WTC11 (cell line): ENCODE results near the gene HLX. TPM values are rescaled to one million over a fixed set of nuclear protein-coding genes. Genes with fewer than 3 reads are reported as not detected.

Experiments used
- ATAC-seq: fragments of 200-7000 bp; cut with Tn5 transposase; 2 replicates; pipeline ENCODE4 v1.10.0; 2021; ENCODE audit warnings: mild to moderate bottlenecking, moderate library complexity
- CTCF ChIA-PET: fragments of 300-600 bp; sonication (Branson Sonifier 250); formaldehyde crosslinking; loops from one replicate; lab custom pipeline; 2021; ENCODE audit warnings: antibody characterized with exemption; lab: Charles Lee
- POLR2A ChIA-PET: fragments of 350-600 bp; sonication (Branson Sonifier 250); formaldehyde crosslinking; loops from one replicate; lab custom pipeline; 2021; ENCODE audit warnings: antibody characterized with exemption; lab: Charles Lee
- DNase-seq: peaks from one replicate; pipeline ENCODE4 v3.0.0; 2021; ENCODE audit warnings: low spot score
- H3K27ac Mint-ChIP-seq: 2 replicates; pipeline ENCODE4 v1.8.0; 2021; ENCODE audit warnings: mixed read lengths
- H3K27me3 Mint-ChIP-seq: 2 replicates; pipeline ENCODE4 v1.8.0; 2021; ENCODE audit warnings: low read depth, mild to moderate bottlenecking, moderate library complexity, mixed read lengths
- H3K36me3 Mint-ChIP-seq: 2 replicates; pipeline ENCODE4 v1.8.0; 2021; ENCODE audit warnings: mixed read lengths
- H3K4me1 Mint-ChIP-seq: 2 replicates; pipeline ENCODE4 v1.8.0; 2022; ENCODE audit warnings: mixed read lengths
- H3K4me3 Mint-ChIP-seq: 2 replicates; pipeline ENCODE4 v1.8.0; 2021; ENCODE audit warnings: mild to moderate bottlenecking, moderate library complexity, mixed read lengths
- H3K9me3 Mint-ChIP-seq: 2 replicates; pipeline ENCODE4 v1.8.0; 2021; ENCODE audit warnings: mixed read lengths
- AFF4 ChIP-seq: sonication (generic); formaldehyde crosslinking; IDR thresholded peaks from 2 replicates; pipeline ENCODE4 v1.8.1; 2023; ENCODE audit warnings: mild to moderate bottlenecking, missing genetic modification reagents, borderline replicate concordance
- ATF1 ChIP-seq: sonication (generic); formaldehyde crosslinking; IDR thresholded peaks from 2 replicates; pipeline ENCODE4 v1.8.1; 2023; ENCODE audit warnings: mild to moderate bottlenecking, moderate library complexity, missing genetic modification reagents
- E2F4 ChIP-seq: sonication (generic); formaldehyde crosslinking; IDR thresholded peaks from 2 replicates; pipeline ENCODE4 v1.8.1; 2022; ENCODE audit warnings: low read depth, mild to moderate bottlenecking, moderate library complexity, missing genetic modification reagents, borderline replicate concordance
- ERG ChIP-seq: fragments of 250-450 bp; sonication (Bioruptor Pico); IDR thresholded peaks from 2 replicates; pipeline ENCODE4 v1.8.0; 2021; ENCODE audit warnings: mild to moderate bottlenecking
- FOXJ3 ChIP-seq: sonication (generic); formaldehyde crosslinking; IDR thresholded peaks from 2 replicates; pipeline ENCODE4 v1.9.0; 2021; ENCODE audit warnings: missing genetic modification reagents, mild to moderate bottlenecking, borderline replicate concordance
- FOXK1 ChIP-seq: sonication (generic); formaldehyde crosslinking; IDR thresholded peaks from 2 replicates; pipeline ENCODE4 v1.8.0; 2022; ENCODE audit warnings: mild to moderate bottlenecking, moderate library complexity, missing genetic modification reagents
- IRF1 ChIP-seq: sonication (generic); formaldehyde crosslinking; IDR thresholded peaks from 2 replicates; pipeline ENCODE4 v1.8.0; 2023; ENCODE audit warnings: missing genetic modification reagents
- MYBL2 ChIP-seq: sonication (generic); formaldehyde crosslinking; IDR thresholded peaks from 2 replicates; pipeline ENCODE4 v1.8.1; 2023; ENCODE audit warnings: mild to moderate bottlenecking, moderate library complexity, missing genetic modification reagents
- NFYB ChIP-seq: sonication (generic); formaldehyde crosslinking; conservative IDR thresholded peaks from 2 replicates; pipeline ENCODE4 v1.8.0; 2022; ENCODE audit warnings: low read depth, missing genetic modification reagents
- OVOL2 ChIP-seq: fragments of 250-450 bp; sonication (Bioruptor Pico); IDR thresholded peaks from 2 replicates; pipeline ENCODE4 v1.9.0; 2021; ENCODE audit warnings: mild to moderate bottlenecking, borderline replicate concordance
- RELA ChIP-seq: sonication (generic); formaldehyde crosslinking; IDR thresholded peaks from 2 replicates; pipeline ENCODE4 v1.8.1; 2022; ENCODE audit warnings: missing genetic modification reagents, mild to moderate bottlenecking, borderline replicate concordance
- SOX15 ChIP-seq: fragments of 250-450 bp; sonication (Bioruptor Pico); IDR thresholded peaks from 2 replicates; pipeline ENCODE4 v1.9.0; 2021; ENCODE audit warnings: mild to moderate bottlenecking
- STAT6 ChIP-seq: sonication (generic); formaldehyde crosslinking; conservative IDR thresholded peaks from 2 replicates; pipeline ENCODE4 v1.8.1; 2023; ENCODE audit warnings: mild to moderate bottlenecking, low read depth, missing genetic modification reagents, moderate library complexity
- TCF7 ChIP-seq: sonication (generic); formaldehyde crosslinking; IDR thresholded peaks from 2 replicates; pipeline ENCODE4 v1.8.0; 2022; ENCODE audit warnings: mild to moderate bottlenecking, low read depth, missing genetic modification reagents, moderate library complexity
- TP53 ChIP-seq: sonication (generic); formaldehyde crosslinking; IDR thresholded peaks from 2 replicates; pipeline ENCODE4 v1.8.1; 2023; ENCODE audit warnings: mild to moderate bottlenecking, missing genetic modification reagents
- ZBTB43 ChIP-seq: sonication (generic); formaldehyde crosslinking; IDR thresholded peaks from 2 replicates; pipeline ENCODE4 v1.8.1; 2023; ENCODE audit warnings: mild to moderate bottlenecking, missing genetic modification reagents
- ZNF219 ChIP-seq: sonication (generic); formaldehyde crosslinking; IDR thresholded peaks from 2 replicates; pipeline ENCODE4 v1.8.0; 2023; ENCODE audit warnings: missing genetic modification reagents, mild to moderate bottlenecking, borderline replicate concordance
- ZNF416 ChIP-seq: fragments of 250-450 bp; sonication (Bioruptor Pico); IDR thresholded peaks from 2 replicates; pipeline ENCODE4 v1.9.0; 2021; ENCODE audit warnings: mild to moderate bottlenecking, inconsistent platforms
- total RNA-seq: library from RNA; stranded (reverse); gene quantifications from 3 replicates; pipeline ENCODE4 v1.2.3, GENCODE V29; 2021

The HLX gene
- total RNA-seq, 1 experiment from 2014 or later, result not detected

- H3K27me3 Mint-ChIP-seq, result no peaks in the 10 kb centered on the region
- no peaks in the 10 kb centered on the region for H3K36me3 Mint-ChIP-seq
- no peak overlapping the region for H3K27ac Mint-ChIP-seq
- CTCF ChIA-PET, result interaction anchor here (1.6 kb wide), 1 partner anchor 341 kb away, joined by 4 read pairs; no protein-coding TSS in a partner anchor
- 0 out of 2 replicates have a peak, but pooled peaks cover 4% of the 10 kb centered on the region for H3K9me3 Mint-ChIP-seq
- peaks cover 20% of the 10 kb centered on the region for H3K4me1 Mint-ChIP-seq
- H3K4me3 Mint-ChIP-seq, result no peak overlapping the region
- DNase-seq, result no peak
- POLR2A ChIA-PET, result no interaction called here
- no peak for TF ChIP-seq E2F4
- no peak for ATAC-seq
Measured at GRCh38 chr1:220922951-220923350, 43.7 kb downstream of the HLX start.

- no peaks in the 10 kb centered on the region for H3K36me3 Mint-ChIP-seq
- no peak overlapping the region for H3K4me3 Mint-ChIP-seq
- DNase-seq, result no peak
- H3K27ac Mint-ChIP-seq, result no peak overlapping the region
- 0 out of 2 replicates have a peak, but pooled peaks cover 4% of the 10 kb centered on the region for H3K9me3 Mint-ChIP-seq
- no peak for ATAC-seq
- ChIA-PET CTCF (no interaction called here), POLR2A (no interaction called here)
- H3K27me3 Mint-ChIP-seq, result no peaks in the 10 kb centered on the region
- peaks cover 20% of the 10 kb centered on the region for H3K4me1 Mint-ChIP-seq
- TF ChIP-seq SOX15 (CRISPR knock-in tag), result no peak
- TF ChIP-seq ERG, result no peak
- TF ChIP-seq AFF4 (CRISPR knock-in tag), result no peak
- no peak for TF ChIP-seq STAT6
- TF ChIP-seq ZNF416 (CRISPR knock-in tag), result no peak
- TF ChIP-seq NFYB (CRISPR knock-in tag), result no peak
- TF ChIP-seq FOXK1, result no peak
- no peak for TF ChIP-seq E2F4
- TF ChIP-seq ATF1 (CRISPR knock-in tag), result no peak
- TF ChIP-seq FOXJ3, result no peak
- TF ChIP-seq RELA, result no peak
- no peak for TF ChIP-seq MYBL2 (CRISPR knock-in tag)
- TF ChIP-seq ZBTB43 (CRISPR knock-in tag), result no peak
- TF ChIP-seq ZNF219, result no peak
- TF ChIP-seq TCF7 (CRISPR knock-in tag), result no peak
- TF ChIP-seq IRF1 (CRISPR knock-in tag), result no peak
- no peak for TF ChIP-seq TP53 (CRISPR knock-in tag)
- TF ChIP-seq OVOL2, result no peak
Measured at GRCh38 chr1:220924331-220924970, 45.2 kb downstream of the HLX start.
